NCI-H2171 treated with DMSO at 0.1 percent for 48 hours (cell line): ENCODE measurements around the gene TFF1.
"Not testable (repeated sequence)": the region's sequence is repeated elsewhere in the genome, so short reads cannot be mapped to it uniquely, and the experiment has no call there.

Source experiments
- DNase-seq: peaks from one replicate; lab custom pipeline; 2025; lab: John Stamatoyannopoulos, UW

Gene TFF1

GRCh38 chr21:42366292-42367010 lies at the start of gene TFF1:
TFF1 (minus strand) TSS chr21:42366535; CDS start chr21:42366495, 40 bp downstream.
- no peak for DNase-seq

GRCh38 chr21:42414928-42415769 lies 48.8 kb upstream of the TFF1 start:
- no peak for DNase-seq

GRCh38 chr21:42414553-42414927 lies 48.2 kb upstream of the TFF1 start:
- no peak for DNase-seq

GRCh38 chr21:42414066-42414465 lies 47.7 kb upstream of the TFF1 start:
- no peak for DNase-seq

GRCh38 chr21:42413500-42413899 lies 47.2 kb upstream of the TFF1 start:
- DNase-seq, result no peak

- DNase-seq, result no peak
These were observed 46.8 kb upstream of the TFF1 start for GRCh38 chr21:42413093-42413492.

- DNase-seq, result no peak
These were observed 46.2 kb upstream of the TFF1 start for GRCh38 chr21:42412636-42412933.

- no peak for DNase-seq
These were observed 45.7 kb upstream of the TFF1 start for GRCh38 chr21:42411891-42412635.

GRCh38 chr21:42411197-42411869 lies 45.0 kb upstream of the TFF1 start:
- DNase-seq, result no peak

GRCh38 chr21:42409366-42409765 lies 43.0 kb upstream of the TFF1 start:
- DNase-seq, result no peak

GRCh38 chr21:42408718-42409117 lies 42.4 kb upstream of the TFF1 start:
- DNase-seq, result not testable (repeated sequence)

- no peak for DNase-seq
These were observed 41.1 kb upstream of the TFF1 start for GRCh38 chr21:42407476-42407875.

GRCh38 chr21:42406866-42407265 lies 40.5 kb upstream of the TFF1 start:
- no peak for DNase-seq

- DNase-seq, result no peak
These were observed 39.9 kb upstream of the TFF1 start for GRCh38 chr21:42406201-42406621.

GRCh38 chr21:42405064-42406013 lies 39.0 kb upstream of the TFF1 start:
- DNase-seq, result no peak

GRCh38 chr21:42404539-42404938 lies 38.2 kb upstream of the TFF1 start:
- DNase-seq, result no peak

- no peak for DNase-seq
These were observed 37.4 kb upstream of the TFF1 start, which contains the start of gene UBASH3A for GRCh38 chr21:42403611-42404231. UBASH3A (plus strand) TSS chr21:42403902; CDS start chr21:42403946, 44 bp downstream.

- no peak for DNase-seq
These were observed 35.5 kb upstream of the TFF1 start for GRCh38 chr21:42401820-42402251.

GRCh38 chr21:42401154-42401553 lies 34.8 kb upstream of the TFF1 start:
- no peak for DNase-seq

- DNase-seq, result peak; percentile 10
These were observed 34.2 kb upstream of the TFF1 start for GRCh38 chr21:42400525-42400924.
